SK-MEL-5 (cell line): ENCODE data around the gene PTPRK. TPM values are rescaled to one million over a fixed set of nuclear protein-coding genes. Genes with fewer than 3 reads are reported as not detected.
A peak's percentile ranks its signal among the peaks of the same experiment; 100 is the strongest.

ENCODE experiments used
- DNase-seq: peaks from one replicate; pipeline ENCODE4 v3.0.0-alpha.2; 2016; ENCODE audit warnings: low read depth, low spot score
- in situ Hi-C: cut with HindIII; loops from 2 replicates; pipeline ENCODE4 v1.10.0; 2016; ENCODE audit warnings: low sequenced_read_pairs, high pct_unique_total_duplicates, low pct_unique_long_range_greater_than_20kb
- polyA plus RNA-seq, 2 experiments: library from polyadenylated mRNA; depleted of rRNA; stranded (reverse); fragments of >200 nt; gene quantifications; 2 replicates each; pipeline ENCODE4 v1.2.3, GENCODE V29; 2015
- total RNA-seq: library from RNA; depleted of rRNA; stranded (reverse); fragments of >200 nt; shearing (Covaris generic); gene quantifications from 2 replicates; pipeline ENCODE4 v1.2.3, GENCODE V29; 2014; rRNA removed

Gene PTPRK
- total RNA-seq: 25.5 and 36.5 TPM in 2 replicates
- polyA plus RNA-seq (2015; cell fraction: cytosol; rRNA removed): 18.9 and 34.8 TPM in 2 replicates
- 10.4 and 11.9 TPM in 2 replicates for polyA plus RNA-seq (2015; cell fraction: nucleus; rRNA removed)

DNA sequence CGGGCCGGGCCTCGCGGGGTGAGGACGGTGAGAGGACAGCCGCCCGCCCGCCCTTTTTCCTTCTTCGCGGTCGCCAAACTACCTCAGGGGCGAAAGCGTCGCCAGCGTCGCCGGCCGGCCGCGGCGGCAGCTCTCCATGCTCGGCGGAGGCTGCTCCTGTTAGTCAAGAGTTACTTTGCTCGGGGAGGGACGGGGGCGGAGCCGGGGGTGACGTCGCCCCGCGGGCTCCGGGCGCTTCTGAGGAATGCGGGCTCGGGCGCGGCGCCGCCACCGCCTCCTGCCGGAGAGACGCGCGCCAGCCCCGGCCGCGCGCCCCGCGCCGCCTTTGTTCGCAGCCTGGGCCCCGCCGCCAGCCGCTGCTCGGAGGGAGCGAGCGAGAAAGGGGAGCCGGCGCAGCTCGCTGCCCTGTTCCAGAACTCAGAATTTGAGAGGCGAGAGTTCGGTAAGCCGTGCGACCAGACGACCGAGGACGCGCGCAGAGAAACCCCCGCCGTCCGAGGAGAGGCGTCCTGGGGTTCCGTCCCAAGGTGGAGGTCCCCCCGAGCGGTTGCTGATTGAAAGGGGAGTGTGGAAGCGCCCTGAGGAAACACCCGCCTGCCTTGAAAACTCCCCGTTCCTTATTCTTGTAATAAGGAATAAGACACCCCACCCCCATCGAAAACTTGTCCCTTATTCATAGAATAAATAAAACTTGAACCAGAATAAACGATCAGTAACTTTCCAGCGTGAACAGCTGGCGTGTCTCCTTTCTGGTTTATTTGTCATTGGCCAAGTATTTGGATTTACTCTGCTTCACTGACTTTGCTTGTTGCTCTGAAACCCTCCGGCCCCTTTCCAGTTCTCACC lies at the start of gene PTPRK:
TSS of gene PTPRK (minus strand) at position 164 of the 846 bp plus-strand sequence. CDS start 241 bp downstream, outside the sequence.
- in situ Hi-C loops: loop anchor here (25.0 kb wide), 1 partner anchor 183 kb away; no protein-coding TSS in a partner anchor
- DNase-seq: peak; percentile 87

DNA sequence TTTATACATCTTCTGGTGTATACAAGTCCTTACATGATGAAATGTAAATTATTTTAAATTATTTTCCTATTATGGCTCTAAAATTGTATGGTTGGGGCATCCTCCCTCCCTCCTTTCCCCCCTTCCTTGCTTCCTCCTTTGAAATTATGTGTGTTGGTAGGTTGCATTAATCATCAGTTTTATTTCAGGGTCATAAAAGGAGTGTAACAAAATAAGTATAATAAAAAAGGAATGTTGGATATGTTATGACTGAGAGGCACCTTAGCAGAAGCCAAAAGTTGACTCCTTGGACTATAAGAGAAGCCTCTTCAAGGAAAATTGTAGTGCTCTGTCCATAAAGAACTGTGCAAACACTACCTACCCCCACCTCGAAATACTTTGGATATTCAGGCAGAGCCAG lies 46.6 kb upstream of the PTPRK start:
- no peak for DNase-seq
- in situ Hi-C loops: no loop called here

DNA sequence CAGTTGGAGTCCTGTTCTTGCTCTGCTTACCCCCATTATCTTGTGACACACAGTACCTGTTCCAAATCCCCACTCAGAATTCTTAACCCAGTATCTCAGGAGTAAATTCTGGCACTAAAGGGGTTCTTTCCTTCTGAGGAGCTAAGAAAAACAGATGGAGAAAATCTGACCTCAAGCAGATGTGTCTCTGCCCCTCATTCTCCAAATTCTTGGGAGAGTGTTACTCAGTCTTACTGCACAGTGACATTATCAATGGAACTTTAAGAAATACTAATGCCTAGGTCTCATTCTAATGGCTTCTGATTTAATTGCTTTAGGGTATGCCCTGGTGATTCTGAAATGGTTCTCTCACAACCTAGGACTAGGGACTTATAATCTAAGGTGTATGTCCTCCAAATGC lies 40.6 kb upstream of the PTPRK start:
- DNase-seq: no peak
- in situ Hi-C loops: no loop called here

DNA sequence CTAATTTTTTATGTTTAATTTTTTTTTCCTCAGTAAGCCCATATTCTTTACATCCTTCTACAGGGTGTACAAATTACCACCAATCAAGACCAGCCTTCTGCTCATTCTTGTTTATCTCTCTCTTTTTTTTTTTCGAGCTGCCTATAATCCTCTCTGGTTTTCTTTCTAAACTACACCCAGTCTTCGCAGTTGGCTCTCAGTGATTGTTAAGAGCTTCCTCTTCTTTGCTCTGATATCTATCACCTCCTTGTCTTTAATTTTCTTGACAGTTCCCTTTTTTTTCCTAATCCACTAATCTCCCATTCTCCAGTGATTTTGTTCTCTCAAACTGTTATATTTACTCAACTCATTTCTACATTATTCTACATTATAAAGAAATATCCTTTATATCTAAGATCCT lies 38.5 kb upstream of the PTPRK start:
- no peak for DNase-seq
- in situ Hi-C loops: no loop called here

DNA sequence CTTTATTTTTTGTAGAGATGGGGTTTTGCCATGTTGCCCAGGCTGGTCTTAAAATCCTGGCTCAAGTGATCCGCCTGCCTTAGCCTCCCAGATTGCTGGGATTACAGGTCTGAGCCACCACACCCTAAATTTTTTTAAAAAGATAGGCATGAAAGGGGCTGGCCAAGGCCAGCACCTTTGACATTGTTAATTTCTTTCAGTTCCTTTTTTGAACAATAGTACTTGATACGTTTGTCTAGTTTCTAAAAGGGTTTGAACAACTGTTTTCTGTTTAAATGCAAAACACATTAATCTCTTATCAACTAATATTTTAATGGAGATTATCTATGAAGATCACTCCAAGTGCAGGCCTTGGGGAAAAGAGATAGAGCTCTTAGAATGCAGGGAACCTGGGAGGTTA lies 37.6 kb upstream of the PTPRK start:
- no peak for DNase-seq
- in situ Hi-C loops: no loop called here

DNA sequence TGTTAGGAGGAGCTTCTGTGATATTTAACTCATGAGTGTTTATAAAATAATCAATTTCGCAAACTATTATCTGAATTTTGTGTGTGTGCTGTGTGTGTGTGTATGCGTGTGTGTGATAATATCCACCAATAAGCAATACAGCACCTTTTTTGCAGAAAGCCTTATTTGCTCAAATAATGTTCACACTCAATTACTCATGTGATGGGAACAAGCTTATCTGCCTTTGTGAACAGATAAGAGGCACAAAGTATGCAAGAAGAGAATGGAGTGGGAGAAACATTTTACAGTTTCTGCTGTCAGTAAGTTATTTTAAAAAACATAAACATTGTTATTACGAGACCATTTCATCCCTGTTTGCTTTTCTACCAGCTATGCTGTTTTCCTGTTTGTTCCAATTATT lies 36.7 kb upstream of the PTPRK start:
- in situ Hi-C loops: no loop called here

DNA sequence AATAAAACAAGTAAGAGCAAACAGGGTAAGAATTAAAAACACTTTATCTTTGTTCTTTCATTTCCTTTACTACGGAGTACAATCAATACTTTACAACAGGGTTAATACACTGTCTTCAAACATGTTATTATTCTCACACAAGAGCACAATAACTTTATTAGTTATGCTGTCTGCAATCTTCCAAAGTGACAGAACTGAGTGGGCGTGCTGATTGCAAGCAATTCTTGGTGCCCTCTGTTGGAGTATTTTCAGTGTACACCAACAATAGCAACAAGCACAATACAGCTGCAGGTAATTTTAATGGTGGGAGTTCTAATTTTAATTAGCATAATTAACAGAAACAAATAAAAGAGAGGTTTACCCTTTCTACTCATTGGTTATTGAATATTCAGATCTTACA lies 33.9 kb upstream of the PTPRK start:
- peak; percentile 16 for DNase-seq
- in situ Hi-C loops: no loop called here

More for the DNA sequence above, 36.7 kb upstream of the PTPRK start:
- no peak for DNase-seq

DNA sequence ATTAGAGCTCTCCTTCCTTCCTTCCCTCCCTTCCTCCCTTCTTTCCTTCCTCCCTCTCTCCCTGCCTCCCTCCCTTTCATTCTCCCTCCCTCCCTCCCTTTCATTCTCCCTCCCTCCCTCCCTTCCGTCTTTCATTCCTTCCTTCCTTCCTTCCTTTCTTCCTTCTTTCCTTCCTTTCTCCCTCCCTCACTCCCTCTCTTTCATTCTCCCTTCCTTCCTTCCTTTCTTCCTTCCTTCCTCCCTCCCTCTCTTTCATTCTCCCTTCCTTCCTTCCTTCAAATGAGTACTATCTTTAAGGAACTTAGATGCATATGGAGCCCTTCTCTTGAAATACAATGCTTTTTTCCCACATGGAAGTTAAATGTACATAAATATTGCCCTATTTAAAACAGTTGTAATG lies 20.9 kb upstream of the PTPRK start:
- in situ Hi-C loops: no loop called here
- DNase-seq: no peak

DNA sequence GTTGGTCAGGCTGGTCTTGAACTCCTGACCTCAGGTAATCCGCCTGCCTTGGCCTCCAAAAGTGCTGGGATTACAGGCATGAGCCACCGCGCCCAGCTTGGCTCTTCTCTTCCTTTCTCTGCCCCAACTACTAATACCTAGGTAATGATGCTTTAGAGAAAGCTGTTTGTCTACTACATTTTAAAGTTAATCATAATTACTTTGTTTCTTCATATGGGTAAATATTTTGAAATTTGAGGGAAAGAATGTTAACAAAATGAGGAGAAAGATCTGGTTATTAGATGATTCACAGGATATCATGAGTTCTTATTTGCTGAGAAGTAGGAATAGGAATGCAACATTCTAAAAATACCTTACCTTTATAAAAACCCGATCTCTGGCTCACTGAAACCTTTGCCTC lies 18.4 kb upstream of the PTPRK start:
- in situ Hi-C loops: no loop called here
- DNase-seq: no peak

DNA sequence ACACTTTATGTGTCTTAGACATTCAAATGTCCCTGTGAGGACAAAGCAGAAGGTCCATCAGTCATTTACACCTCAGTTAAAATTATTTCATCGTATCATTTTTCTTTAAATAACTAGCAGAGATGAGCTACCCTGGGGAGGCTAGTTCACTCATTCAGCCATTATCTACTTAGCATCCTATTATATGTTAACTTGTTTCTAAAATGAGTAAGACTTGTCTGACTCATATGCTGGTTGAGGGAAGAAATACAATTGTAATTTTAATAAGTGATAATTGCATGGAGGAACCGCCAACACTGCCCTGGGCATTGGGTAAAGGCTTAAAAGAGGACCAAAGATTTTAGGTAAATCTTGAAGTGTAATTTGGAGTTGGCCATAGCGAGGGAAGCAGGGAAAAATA lies 12.4 kb upstream of the PTPRK start:
- DNase-seq: no peak
- in situ Hi-C loops: no loop called here

DNA sequence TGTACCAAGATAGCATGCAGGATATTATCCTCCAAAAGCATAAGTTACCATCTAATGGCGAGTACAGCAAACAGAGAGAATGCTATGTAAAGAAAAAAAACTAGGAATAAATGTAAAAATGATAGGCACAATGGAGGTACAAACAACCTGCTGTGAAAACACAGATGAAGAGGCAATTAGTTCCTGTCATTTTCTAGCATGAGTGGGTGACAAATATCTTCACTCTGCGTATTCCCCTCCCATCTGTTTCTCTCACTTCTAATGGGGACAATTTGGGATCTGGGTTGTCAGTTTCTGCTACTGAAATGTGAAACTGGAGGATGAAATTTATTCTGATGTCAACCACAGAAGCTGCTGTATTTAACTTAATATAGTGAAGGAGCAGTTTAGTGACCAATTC lies 11.7 kb upstream of the PTPRK start:
- no peak for DNase-seq
- in situ Hi-C loops: no loop called here

DNA sequence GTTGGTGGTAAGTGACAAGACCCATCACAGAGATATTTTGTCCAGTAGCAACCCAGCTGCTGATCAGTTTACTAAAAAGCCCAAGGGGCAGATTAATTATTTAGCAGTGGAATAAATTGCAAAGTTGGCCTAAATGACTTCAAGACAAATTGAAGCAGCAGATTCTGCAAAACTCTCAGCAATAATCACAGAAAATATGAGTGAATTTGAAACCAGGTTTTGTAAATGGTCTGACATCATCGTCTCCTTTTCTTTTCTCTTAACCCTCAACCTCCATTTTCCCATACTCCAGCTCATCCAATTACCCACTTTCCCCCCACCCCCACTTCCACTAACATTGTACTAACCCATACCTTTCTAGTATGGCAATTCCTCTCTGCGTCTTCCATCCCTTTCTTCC lies 11.3 kb upstream of the PTPRK start:
- in situ Hi-C loops: no loop called here
- no peak for DNase-seq

DNA sequence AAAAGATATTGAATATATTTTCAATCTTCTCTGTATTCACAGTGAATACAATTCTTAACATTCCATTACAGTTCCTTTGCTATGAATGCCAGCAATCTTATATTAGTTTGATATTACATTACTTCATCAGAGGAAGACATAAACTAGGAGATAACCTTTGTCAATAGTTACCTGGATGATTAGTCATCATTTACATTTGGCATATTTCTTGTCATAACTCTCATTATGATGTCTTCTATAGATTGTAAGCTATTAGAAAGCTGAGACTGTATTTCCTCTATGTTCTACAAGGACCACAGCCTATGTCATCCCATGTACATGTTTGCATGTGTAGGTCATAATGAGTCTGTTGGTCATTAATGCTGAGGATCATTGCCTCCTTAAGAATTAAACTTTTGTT lies 7.8 kb upstream of the PTPRK start:
- no peak for DNase-seq
- in situ Hi-C loops: no loop called here

DNA sequence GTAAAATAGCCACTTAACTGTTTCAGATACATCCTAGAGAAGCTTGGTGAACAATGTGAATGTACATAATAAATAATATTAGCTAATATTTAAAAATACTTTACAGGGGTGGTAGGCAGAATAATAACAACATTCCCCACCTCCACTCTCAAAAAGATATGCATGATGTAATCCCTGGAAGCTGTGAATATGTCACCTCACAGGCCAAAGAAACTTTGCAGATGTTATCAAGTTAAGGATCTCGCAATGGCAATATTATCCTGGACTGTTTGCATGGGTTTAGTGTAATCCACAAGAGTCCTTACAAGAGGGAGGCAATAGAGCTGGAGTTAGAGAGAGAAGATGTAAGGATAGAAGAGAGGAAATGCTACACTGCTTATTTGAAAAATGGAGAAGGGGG lies 7.0 kb upstream of the PTPRK start:
- DNase-seq: no peak
- in situ Hi-C loops: no loop called here

DNA sequence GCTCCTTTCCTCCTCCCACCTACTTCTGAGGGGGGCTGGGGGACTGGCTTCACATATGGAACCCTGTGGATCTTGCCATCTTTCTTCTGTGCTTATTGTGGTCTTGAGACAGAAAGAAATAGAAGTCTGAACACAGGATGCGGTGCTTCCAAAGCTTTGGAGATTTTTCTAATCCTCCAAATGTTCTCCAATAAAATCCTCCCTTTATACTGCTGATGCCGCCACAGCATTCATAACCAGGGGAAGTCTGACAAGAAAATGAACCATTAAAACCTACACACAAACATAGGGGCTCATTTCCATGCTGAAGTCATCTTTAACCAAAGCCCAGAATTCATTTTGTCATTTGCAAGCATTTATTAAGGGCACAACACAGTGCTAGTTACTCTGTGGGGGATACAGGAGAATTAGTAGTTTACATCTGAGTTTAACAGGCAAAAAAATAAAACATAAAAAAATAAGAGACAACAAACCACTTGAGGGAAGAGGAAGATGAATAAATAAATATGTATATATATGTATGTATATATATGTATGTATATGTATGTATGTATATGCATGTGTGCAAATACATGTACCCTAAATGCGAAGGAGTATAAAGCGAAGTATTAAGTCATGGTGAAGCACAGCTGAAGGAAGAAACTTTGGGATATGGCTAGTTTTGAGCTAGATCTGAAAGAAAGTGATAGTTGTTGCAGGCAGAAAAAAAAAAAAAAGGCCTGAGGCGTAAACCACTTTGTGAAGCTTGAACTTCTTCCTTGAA lies 5.9 kb upstream of the PTPRK start:
- DNase-seq: no peak
- in situ Hi-C loops: no loop called here

DNA sequence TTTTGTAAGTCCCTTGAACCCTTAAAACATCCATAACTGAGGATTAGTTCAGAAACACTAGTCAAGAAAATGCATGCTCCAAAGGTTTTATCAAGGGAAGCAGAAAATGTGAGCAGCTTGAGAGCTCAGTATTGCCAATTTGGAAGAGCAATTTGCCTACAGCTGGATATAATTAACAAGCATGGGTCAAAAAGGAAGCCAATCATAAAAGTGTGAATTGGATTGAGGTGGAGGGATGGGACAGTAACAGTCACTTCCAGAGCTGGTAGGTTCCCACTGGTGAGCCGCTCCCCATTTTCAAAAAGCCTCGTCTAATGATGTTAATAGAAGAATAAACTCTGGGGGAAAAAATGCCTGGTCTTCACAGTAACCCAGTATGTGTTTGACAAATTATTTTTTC lies 5.0 kb upstream of the PTPRK start:
- in situ Hi-C loops: no loop called here
- no peak for DNase-seq

DNA sequence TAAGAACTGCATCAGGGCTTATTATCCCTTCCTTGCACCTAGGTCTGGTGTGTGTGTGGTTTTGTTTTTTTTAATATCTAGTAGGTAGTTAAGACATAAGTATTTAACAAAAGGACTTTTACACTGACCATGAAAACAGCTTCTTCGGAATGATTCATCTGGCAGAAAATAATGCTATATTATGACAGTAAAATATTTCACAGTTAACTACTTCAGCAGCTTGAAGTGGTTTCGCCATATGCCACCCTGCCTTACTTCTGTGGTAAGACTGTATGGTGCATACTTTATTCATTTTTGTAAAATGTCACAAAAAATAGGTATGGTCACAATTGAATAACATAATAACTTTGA lies 858 bp upstream of the PTPRK start:
- in situ Hi-C loops: loop anchor here (25.0 kb wide), 1 partner anchor 184 kb away; no protein-coding TSS in a partner anchor
- DNase-seq: no peak

DNA sequence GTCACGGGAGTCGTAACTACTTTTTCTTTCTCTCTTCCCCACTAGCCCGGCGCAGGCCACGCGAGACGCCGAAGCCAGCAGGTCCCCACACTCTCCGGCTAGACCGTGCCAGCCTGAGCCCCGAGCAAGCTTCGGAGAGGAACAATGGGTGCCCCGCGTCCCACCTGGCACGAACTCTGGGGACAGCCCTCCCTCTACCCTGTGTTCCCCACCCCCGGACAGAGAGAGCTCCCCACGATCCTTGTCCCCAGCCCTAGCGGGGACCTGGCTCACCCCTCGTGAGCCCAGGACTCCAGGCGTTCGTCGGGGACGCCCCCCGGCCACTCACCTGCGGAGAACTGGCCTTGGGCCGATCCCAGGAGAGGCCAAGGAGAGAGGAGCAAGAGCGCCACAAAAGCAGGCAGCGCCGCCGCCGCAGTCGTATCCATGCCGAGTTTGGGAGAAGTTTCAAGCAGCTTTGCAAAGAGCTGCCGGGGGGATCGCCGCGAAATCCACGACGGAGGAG lies 416 bp downstream of the PTPRK start:
- DNase-seq: peak; percentile 18
- in situ Hi-C loops: loop anchor here (25.0 kb wide), 1 partner anchor 183 kb away; no protein-coding TSS in a partner anchor
